ENCODE data around the gene MACF1. TPM values are rescaled to one million over a fixed set of nuclear protein-coding genes. Genes with fewer than 3 reads are reported as not detected.
"Not testable (repeated sequence)": the region's sequence is repeated elsewhere in the genome, so short reads cannot be mapped to it uniquely, and the experiment has no call there.

MACF1 gene
- total RNA-seq, 4 donors from 2014 or later = 187 to 436 (median 261) TPM

- Histone ChIP-seq H3K27ac (no peak overlapping the region), H3K36me3 (no peaks in the 10 kb centered on the region), H3K9me3 (no peaks in the 10 kb centered on the region), H3K4me1 (no peaks in the 10 kb centered on the region), H3K27me3 (no peaks in the 10 kb centered on the region), H3K4me3 (no peak overlapping the region)
- TF ChIP-seq, protein P1, sequence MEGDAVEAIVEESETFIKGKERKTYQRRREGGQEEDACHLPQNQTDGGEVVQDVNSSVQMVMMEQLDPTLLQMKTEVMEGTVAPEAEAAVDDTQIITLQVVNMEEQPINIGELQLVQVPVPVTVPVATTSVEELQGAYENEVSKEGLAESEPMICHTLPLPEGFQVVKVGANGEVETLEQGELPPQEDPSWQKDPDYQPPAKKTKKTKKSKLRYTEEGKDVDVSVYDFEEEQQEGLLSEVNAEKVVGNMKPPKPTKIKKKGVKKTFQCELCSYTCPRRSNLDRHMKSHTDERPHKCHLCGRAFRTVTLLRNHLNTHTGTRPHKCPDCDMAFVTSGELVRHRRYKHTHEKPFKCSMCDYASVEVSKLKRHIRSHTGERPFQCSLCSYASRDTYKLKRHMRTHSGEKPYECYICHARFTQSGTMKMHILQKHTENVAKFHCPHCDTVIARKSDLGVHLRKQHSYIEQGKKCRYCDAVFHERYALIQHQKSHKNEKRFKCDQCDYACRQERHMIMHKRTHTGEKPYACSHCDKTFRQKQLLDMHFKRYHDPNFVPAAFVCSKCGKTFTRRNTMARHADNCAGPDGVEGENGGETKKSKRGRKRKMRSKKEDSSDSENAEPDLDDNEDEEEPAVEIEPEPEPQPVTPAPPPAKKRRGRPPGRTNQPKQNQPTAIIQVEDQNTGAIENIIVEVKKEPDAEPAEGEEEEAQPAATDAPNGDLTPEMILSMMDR (IDR thresholded peaks at IDR 0.05) = no peak
- TF ChIP-seq POLR2A (IDR thresholded peaks at IDR 0.05) = no peak
- DNase-seq = no peak
These were observed 297.2 kb downstream of the MACF1 start for GRCh38 chr1:39501666-39502065.

DNA sequence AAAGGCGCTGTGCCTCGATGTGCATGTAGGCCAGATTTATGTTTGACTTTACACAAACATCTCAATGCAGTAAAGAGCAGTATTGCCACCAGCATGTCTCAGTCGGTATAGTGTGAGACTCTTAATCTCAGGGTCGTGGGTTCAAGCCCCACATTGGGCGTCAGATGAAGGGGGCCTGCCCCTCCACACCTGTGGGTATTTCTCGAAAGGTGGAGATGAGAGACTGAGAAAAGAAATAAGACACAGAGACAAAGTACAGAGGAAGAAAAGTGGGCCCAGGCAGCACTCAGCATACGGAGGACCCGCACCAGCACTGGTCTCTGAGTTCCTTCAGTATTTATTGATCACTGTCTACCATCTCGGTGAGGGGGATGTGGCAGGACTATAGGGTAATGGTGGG lies 299.9 kb downstream of the MACF1 start:
- not testable (repeated sequence) for H3K27ac ChIP-seq, H3K36me3 ChIP-seq, H3K4me3 ChIP-seq, H3K27me3 ChIP-seq, H3K9me3 ChIP-seq, H3K4me1 ChIP-seq, DNase-seq

- Histone ChIP-seq H3K36me3 (no peaks in the 10 kb centered on the region), H3K27ac (no peak overlapping the region), H3K4me3 (no peak overlapping the region), H3K4me1 (no peaks in the 10 kb centered on the region), H3K27me3 (no peaks in the 10 kb centered on the region), H3K9me3 (no peaks in the 10 kb centered on the region)
- no peak for DNase-seq
- TF ChIP-seq, protein P1 (IDR thresholded peaks at IDR 0.05) = no peak
- TF ChIP-seq POLR2A (IDR thresholded peaks at IDR 0.05) = no peak
These were observed 300.8 kb downstream of the MACF1 start for GRCh38 chr1:39505289-39505688.

DNA sequence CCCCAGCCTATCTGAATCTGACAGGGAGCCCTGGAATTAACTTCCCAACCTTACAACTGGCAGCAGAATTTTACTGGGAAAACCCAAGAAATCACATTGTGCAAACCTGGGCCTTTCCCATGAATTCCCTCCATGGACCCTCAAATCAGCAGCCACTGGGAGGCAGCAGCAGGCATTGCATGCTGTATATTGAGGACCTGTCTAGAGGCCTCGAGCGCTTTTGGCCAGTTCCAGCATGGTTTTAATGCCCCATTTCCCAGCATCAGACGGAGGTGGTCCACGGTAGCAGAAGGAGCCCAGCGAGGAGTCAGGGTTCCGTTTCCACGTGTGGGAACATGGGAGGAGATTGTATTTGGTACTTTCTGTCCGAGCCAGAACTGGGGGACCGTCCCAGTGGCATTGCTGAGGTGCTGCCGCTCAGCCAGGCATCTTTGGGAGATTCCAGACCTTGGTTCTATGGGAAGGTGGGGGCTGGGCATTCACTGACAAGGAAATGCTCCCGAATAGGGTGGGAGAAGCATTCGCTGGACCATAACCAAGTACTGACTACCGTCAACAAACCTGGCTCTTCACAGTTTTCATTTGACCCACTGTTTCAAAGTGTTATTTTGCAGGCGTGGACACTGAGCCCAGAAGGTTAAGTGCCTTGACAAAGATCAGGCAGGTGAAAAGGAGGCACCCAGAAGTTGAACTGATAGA lies 302.9 kb downstream of the MACF1 start:
- H3K4me3 ChIP-seq = no peak overlapping the region
- TF ChIP-seq POLR2A (IDR thresholded peaks at IDR 0.05) = no peak
- TF ChIP-seq, protein P1 (IDR thresholded peaks at IDR 0.05) = peak in 1 of 6 experiments; percentile 18
- no peak overlapping the region for H3K27ac ChIP-seq
- no peaks in the 10 kb centered on the region for H3K4me1 ChIP-seq
- H3K36me3 ChIP-seq = no peaks in the 10 kb centered on the region
- H3K27me3 ChIP-seq = no peaks in the 10 kb centered on the region
- no peaks in the 10 kb centered on the region for H3K9me3 ChIP-seq
- no peak for DNase-seq

DNA sequence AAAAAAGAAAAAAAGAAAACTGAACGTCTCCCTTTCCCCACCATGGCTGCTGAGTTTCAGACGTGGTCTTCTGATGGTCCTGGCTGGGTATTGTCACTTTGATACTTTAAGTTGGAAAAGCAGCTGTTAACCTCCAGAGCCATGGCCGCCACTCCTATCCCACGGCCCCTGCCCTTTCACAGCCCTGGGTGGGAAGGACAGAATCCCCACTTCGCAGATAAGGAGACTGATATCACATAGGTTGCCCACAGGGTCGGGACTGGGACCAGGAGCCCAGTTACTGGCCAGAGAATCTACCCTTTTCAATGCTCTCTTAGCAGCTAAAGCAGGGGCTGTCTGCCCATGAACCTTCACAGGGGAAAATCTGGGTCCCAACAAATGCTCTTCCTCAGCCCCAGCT lies 303.8 kb downstream of the MACF1 start:
- Histone ChIP-seq H3K4me3 (no peak overlapping the region), H3K4me1 (no peaks in the 10 kb centered on the region), H3K9me3 (no peaks in the 10 kb centered on the region), H3K36me3 (no peaks in the 10 kb centered on the region), H3K27ac (no peak overlapping the region), H3K27me3 (no peaks in the 10 kb centered on the region)
- TF ChIP-seq, protein P1 (IDR thresholded peaks at IDR 0.05) = no peak
- TF ChIP-seq POLR2A (IDR thresholded peaks at IDR 0.05) = no peak
- no peak for DNase-seq

DNA sequence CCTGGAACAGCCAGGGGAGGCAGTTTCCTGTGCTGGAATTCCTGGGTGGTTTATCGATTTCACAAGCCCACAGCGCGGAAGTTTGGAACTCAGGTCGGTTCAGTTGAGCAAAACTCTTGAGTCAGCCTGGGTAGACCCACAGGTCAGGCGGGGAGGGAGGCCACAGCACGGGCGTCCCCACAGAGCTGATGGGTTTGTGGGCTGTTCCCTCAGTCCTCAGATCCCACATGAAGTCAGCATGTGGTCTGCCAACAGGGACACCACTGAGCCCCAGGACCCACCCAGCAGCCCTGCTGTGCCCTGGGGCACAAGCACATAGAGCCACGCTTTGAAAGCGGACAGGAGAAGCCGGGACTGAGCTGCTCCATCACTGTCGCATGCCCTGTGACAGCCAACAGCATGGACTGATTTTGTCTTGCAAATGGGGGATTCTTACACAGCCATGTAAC lies 304.4 kb downstream of the MACF1 start:
- Histone ChIP-seq H3K4me3 (no peak overlapping the region), H3K27ac (peak overlapping the region in 1 of 4 donors; percentile 49), H3K4me1 (no peaks in the 10 kb centered on the region), H3K36me3 (no peaks in the 10 kb centered on the region), H3K27me3 (no peaks in the 10 kb centered on the region), H3K9me3 (no peaks in the 10 kb centered on the region)
- DNase-seq = no peak
- TF ChIP-seq POLR2A (IDR thresholded peaks at IDR 0.05) = no peak
- TF ChIP-seq, protein P1 (IDR thresholded peaks at IDR 0.05) = no peak
